Hematopoietic multipotent progenitor cell treated with erythropoietin and hydrocortisone succinate and interleukin-3 and kit ligand, for 6 days (in vitro differentiated cells): ENCODE results near the gene DSC3.
"Not testable (repeated sequence)": the region's sequence is repeated elsewhere in the genome, so short reads cannot be mapped to it uniquely, and the experiment has no call there.

ENCODE experiments used
- DNase-seq: peaks from one replicate; pipeline ENCODE4 v3.0.0-alpha.2; 2015

DSC3 gene

GRCh38 chr18:31040686-31041270 is 1.8 kb downstream of the DSC3 start:
- DNase-seq: no peak

GRCh38 chr18:31039426-31039825 is 3.1 kb downstream of the DSC3 start:
- no peak for DNase-seq

GRCh38 chr18:31037686-31038085 is 4.9 kb downstream of the DSC3 start:
- DNase-seq: not testable (repeated sequence)

- DNase-seq: no peak
These were observed 8.0 kb downstream of the DSC3 start for GRCh38 chr18:31034541-31034940.

GRCh38 chr18:31030574-31031278 is 11.8 kb downstream of the DSC3 start:
- no peak for DNase-seq

GRCh38 chr18:31015715-31016434 is 26.7 kb downstream of the DSC3 start:
- DNase-seq: no peak

GRCh38 chr18:31011455-31011854 is 31.1 kb downstream of the DSC3 start:
- DNase-seq: not testable (repeated sequence)

GRCh38 chr18:31010601-31011000 is 31.9 kb downstream of the DSC3 start:
- no peak for DNase-seq

- DNase-seq: no peak
These were observed 42.5 kb downstream of the DSC3 start for GRCh38 chr18:30999887-31000628.

GRCh38 chr18:30999186-30999585 is 43.4 kb downstream of the DSC3 start:
- DNase-seq: peak; percentile 4

- DNase-seq: no peak
These were observed 45.3 kb downstream of the DSC3 start for GRCh38 chr18:30997223-30997622.

- DNase-seq: no peak
These were observed 50.3 kb downstream of the DSC3 start for GRCh38 chr18:30992231-30992630.

GRCh38 chr18:30991397-30991796 is 51.1 kb downstream of the DSC3 start:
- DNase-seq: no peak

GRCh38 chr18:30989141-30989540 is 53.4 kb downstream of the DSC3 start:
- no peak for DNase-seq

GRCh38 chr18:30988440-30988839 is 54.1 kb downstream of the DSC3 start:
- no peak for DNase-seq

GRCh38 chr18:30987467-30988241 is 54.9 kb downstream of the DSC3 start:
- DNase-seq: peak; percentile 8

- no peak for DNase-seq
These were observed 56.8 kb downstream of the DSC3 start for GRCh38 chr18:30985753-30986152.

- no peak for DNase-seq
These were observed 60.1 kb downstream of the DSC3 start for GRCh38 chr18:30982285-30982992.

- not testable (repeated sequence) for DNase-seq
These were observed 64.5 kb downstream of the DSC3 start for GRCh38 chr18:30978091-30978490.

GRCh38 chr18:30971338-30971956 is 71.1 kb downstream of the DSC3 start:
- peak; percentile 72 for DNase-seq

GRCh38 chr18:30970196-30970816 is 72.2 kb downstream of the DSC3 start:
- DNase-seq: peak; percentile 54
